ENCODE results near the gene CSMD2.

Gene CSMD2

DNA sequence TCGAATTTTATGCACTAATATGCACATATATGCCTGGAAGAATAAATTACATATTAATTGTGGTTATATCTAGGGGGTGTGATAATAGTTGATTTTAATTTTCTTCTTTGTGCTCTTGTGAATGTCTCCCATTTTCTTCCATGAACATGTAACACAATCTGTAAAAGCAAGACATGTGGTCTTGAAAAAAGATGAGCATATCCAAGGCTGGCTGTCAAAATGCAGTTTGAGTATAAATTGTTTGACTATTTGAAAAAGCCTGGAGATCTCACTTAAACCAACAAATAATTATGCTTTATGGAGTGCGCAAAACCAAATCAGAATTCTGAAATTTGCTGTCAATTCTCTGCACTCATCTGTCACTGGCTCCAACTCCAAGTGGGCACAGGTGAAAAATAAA lies 157.3 kb downstream of the CSMD2 start:
- no peak for DNase-seq

DNA sequence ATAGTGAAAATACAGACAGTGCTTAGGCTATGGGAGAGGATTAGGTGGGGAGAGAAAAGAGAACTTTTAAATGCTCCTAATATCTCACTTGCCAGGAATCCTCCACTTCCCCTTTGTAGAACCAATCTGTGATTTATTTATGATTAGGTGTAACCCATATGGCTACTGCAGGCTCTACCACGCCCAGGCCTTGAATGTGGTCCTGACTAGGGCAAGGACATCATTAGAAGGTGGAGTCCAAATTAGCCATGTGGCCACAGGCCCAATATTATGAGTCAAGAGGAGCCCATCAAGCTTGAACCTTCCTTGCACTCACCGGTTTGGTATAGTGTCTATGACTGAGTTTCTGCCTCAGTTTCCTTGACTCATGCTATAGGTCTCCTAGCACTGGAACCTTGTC lies 159.7 kb downstream of the CSMD2 start:
- DNase-seq: no peak

DNA sequence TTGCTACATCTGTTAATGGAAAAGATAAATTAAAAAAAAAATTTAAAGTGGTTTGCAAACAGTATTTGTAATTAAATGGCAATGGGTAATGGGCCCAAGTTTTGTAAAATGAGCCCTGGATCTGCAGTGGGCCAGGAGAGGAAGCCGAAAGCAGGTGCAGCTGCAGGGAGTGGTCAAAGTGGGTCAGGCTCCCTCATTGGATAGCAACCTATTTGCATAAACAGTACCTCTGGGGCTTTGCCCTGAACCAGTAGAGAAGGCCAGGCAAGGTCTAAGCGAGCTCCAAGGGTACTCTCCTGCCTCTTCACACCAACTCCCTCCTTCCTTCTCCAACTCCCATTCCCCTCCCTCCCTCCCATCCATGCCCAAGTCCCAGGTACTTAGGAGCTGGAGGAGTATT lies 162.2 kb downstream of the CSMD2 start:
- DNase-seq: no peak

DNA sequence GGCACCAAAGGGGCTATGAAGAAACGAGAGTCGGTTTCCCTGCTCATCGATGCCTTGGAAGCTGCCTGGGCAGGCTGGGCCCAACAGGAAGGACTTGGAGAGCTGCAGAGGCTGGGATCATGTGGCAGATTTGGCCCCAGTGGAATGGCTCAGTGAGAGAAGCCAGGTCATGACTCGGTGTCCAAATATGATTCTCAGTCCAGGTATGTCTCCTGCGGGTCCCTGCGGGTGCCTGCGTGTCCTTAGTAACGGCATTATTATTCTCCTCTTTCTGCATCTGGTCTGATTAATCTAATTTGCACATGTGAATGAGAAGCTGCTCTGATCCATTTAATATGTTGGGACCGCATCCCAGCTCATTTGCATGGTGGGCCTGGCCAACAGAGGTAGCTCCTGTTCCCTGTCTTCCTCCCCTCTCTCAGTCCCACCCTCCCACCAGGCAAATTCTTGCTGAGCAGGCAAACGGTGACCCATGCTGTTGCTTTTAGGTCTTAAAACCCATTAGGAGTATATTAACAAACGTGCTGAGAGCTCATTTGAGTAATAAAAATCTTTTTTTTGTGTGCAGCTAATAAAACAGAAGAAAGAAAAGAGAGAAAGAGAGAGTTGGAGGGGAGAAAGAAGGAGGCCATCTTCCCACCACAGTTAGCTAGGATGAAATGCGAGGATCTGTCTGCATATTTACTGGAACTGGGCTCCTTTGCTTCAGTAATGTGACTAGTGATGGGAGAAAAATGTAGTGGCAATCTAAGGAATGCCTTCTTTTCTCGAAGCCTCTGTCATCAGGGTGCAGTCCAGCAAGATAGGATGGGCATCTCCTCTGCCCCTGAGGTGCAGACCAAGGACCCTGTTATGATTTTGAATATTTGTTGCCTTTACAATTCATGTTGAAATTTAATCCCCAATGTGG lies 167.6 kb downstream of the CSMD2 start:
- DNase-seq: peak in 8 of 51 donors; percentile 7 to 29 (median 14)

DNA sequence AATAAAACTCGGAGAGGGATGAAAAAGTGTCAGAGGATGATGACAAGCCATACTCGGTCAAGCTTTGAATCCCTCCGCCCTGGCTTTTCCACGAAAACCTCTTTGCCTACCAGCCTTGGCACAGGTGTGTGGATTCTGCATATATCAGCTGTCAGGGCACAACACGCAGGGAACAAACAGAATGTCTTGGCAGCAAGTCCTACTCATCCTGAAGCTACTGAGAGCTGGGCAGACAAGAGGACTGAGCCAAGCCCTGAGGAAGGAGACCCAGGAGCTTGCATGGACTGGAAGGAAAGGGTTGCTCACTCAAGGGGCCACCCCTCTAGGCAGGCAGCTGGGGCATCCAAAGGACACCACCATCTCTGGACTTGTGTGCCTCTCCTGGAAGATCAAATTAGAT lies 168.7 kb downstream of the CSMD2 start:
- DNase-seq: no peak

DNA sequence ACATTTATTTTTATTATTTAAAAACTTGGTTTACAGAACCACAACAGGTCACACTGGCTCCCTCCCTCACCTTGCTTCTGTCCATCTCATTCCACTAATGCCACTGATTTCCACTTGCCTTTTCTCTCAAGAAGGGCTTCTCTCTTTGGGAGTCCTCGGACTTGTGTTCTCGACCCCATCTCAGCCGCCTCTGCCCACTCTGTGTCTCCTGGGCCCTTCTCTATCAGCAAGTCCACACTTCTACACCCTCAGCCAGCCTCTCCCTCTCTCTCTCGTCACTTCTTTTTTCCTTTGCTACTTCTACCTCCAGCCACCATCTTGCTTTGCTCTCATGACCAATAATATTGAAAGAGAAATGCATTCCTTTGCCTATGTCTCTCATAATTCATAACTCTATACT lies 171.7 kb downstream of the CSMD2 start:
- DNase-seq: no peak

DNA sequence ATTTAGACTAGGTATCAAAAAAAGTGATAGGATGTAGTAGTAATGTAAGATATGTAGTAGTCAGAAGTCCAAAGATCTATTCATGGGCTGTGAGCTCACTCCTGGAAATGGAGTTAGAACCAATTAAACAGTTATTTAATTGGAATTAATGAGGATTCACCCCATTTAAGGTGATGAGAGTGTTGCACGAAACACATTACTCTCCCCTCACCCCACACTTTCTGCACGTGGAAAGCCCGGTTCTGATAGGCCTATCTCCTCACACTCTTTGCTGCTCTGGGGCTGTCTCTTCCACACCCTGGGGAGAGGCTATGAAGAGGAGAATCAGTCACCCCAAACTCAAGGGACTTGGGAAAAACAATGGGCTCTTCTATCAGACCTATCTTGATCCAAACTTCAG lies 174.7 kb downstream of the CSMD2 start:
- no peak for DNase-seq

DNA sequence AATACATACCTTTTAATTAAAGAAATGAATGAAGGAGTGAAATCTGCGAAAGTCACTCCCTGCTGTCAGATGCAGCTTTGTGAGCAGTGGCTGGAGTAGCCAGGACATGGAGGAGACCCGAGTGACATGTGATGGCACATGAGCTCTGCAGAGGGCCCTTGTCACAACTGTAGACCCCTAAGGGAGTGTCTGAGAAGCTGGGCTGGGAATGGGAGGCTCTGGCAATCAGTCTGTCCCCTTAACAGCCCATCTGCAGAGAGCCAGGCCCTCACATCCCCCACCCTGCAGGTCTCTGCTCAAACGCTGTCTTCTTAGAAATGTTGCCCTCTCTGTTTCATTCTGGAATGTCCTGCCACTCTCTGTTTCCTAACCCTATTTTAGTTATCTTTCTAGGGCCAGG lies 176.9 kb downstream of the CSMD2 start:
- no peak for DNase-seq

DNA sequence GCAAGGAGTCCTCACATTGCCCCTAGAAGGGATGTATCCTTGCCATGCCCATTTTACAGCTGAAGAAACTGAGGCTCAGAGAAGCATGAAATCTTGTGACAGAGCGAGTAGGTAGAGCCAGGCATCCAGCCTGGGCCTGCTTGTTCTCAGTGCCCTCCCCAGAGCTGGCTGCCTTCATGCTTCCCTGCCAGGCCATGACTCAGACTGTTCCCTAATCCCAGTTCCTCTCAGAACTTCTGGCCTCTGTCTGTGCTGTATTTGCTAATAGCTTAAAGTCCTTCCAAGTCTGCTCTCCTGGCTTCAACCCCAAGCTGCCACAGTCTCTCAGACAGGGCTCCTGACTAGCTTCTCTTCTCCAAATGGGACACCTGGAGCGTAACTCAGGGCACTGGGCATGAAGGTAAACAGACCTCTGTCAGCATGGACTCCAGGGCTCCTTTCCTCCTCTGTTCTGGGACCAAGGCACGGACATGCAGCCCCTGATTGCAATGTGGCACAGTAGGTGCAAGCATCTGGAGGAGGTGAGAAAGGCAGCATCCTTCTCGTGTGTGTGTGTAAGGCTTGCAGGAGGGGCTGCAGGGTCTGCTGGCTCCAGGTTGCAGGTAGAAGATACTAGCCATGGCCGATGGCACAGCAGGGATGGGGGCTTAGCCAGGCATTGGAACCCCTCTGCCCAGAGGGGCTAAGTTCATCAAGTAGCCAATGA lies 178.5 kb downstream of the CSMD2 start:
- peak in 14 of 51 donors; percentile 9 to 61 (median 32) for DNase-seq

DNA sequence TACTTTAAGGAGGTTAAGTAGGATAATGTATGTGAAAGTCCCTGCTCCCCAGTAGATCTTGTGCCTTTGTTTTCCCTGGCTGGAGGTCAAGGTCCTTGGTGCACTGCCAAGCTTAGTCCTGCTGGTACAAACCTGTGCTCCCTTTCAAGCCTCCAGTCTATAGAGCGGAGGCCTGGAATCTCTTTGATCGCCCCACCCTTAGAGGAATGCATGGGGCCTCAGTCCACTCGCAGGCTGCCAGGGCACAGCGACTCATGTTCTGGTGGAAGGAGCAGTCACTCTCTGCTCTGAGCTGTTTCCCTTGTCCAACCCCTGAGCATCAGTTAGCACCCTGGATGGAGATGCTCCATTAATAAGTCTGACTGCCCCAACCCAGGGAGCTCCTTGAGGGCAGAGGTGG lies 179.4 kb downstream of the CSMD2 start:
- no peak for DNase-seq

DNA sequence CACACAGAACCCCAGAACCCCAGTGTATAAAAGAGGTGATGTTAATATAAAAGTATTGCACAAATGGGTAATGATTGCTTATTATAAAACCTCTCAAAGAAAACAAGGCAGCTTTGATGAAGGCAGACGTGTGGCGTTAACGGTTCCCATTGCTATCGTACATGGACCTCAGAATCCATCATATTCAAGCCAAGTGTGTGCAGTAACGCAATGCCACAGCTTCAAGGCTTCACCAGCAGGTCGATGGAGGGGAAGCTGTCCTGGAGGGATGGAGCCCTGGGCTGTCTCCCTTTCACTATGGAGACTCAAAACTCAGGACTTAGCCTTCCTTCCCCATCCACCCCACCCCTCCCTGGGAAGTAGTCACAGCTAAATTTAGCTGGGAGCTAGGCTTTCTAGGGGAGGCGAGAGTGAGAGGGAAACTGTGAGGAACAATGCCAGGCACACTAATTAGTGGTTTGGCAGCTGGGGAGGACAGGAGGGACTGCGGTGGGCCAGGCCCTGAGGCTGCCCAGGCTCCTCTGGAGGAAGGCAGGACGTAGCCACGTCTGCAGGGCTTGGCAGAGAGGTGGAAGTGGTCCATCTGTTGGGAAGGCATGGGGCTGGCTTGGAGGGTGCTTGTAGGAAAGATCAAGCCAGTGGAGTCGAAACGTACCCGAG lies 180.0 kb downstream of the CSMD2 start:
- DNase-seq: no peak

DNA sequence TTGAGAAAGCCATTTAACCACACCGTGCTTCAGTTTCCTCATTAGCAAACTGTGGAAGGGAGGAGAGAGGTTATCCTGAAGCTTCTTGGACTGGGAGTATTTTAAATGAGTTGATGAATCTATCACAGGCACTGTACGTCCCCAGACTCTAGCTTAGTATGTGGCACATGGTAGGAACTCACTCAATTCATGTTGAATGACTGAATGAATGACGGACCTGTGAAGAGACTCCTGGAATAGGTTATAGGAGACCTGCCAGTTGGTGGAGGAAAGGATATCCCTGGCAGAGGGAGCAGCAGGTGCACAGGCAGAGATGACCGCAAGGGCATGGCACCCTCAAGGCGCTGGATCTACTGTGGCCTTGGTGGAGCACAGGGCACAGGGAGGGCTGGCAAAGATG lies 182.6 kb downstream of the CSMD2 start:
- no peak for DNase-seq

DNA sequence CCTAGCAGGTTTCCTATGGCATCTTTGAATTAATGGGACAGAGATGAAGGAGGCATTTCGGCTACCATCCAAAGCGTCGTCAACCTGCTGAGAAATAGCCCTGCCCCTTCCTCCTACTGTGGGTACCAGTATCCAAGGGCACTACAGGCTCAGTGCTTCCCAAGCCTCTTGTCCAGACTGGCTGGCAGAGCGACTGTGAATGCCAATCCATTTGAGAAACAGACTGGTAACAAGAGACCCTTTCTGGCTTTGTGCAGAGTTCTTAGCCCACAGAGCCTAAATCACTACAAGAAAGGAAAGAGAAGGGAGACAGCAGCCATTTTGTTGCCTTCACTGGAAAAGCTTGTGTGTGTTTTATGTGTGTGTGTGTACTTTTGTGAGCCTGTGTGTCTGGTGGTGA lies 185.7 kb downstream of the CSMD2 start:
- no peak for DNase-seq

DNA sequence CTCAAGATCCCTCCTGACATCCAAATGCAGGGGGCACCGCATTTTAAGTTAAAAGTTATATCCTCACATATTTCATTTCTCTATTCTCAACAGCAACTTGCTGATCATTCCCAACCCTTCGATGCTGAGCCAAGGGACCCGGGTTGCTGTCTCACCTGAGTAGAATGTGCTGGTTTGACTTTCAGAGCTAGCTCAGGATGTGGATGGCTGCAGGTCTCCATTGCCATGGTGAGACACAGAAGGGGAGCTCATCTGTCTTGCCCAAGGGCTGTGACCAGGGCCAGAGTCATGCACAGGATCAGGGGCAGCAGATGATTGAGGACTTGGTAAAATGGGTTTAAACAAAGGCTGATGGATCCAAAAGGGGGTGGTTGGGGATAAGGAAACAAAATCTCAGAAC lies 189.1 kb downstream of the CSMD2 start:
- DNase-seq: no peak

DNA sequence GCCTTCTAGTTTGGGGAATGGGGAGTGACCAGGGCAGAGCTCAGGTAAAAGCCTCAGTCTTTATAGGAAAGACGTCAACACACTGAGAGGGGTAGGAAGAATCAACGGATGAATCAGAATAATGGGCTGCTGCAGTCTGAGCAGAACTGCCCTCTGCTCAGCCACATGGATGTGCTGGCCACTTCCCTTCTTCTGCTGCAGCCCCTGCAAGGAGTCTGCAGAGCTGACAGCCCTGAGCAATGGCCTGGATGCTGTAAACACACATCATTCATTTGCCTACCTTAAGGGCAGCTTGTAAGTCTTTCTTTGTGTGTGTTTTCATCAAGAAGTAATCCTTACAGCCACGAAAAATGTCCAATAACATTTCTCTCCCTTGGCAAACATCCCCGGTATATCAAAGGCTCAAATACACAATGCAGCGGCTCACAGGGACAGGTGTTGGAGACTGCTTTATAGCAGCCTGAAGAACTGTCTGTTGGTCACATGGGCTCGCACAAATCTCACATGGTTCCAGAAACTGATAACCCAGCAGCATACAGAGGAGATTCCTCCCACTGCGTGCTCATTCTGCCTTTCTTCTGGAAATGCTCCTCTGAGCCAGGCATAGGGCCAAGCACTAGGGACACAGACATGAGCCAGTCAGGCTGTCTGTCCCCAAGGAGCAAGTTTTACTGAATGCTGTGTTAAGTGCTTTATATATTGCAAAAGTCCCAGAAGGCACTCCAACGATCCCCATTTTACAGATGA lies 191.1 kb downstream of the CSMD2 start:
- peak in 13 of 51 donors; percentile 7 to 62 (median 20) for DNase-seq

DNA sequence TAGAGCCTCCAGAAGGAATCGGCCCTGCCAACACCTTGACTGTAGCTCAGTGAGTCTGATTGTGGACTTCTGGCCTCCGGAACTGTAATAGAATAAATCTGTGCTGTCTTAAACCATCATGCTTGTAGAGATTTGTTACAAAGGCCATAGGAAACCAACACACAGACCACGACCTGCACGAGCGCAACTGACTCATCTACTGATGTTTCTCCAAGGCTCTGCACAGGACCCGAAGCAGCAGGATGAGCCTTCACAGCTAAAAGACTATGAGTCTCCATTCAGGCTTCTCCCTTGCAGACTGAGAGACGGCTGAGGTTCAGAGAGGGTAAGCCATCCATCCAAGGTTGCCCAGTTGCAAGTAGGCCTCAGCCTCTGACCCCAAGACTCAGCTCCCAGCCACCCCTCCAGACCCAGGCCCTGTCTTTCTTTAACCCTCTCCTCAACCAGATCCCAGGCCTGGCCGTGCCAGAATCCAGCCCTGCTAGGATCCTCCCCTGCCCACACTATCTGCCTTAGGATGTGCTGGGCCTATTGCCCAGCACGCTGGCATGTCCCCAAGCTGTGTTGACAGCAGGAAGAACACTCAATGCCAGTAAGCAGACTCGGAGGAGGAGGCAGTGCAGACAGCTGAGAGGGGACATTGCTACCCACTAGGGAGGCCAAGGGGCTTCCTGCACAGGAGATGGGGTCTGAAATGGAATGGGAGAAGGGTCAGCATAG lies 192.2 kb downstream of the CSMD2 start:
- DNase-seq: peak in 39 of 51 donors; percentile 13 to 81 (median 43)

DNA sequence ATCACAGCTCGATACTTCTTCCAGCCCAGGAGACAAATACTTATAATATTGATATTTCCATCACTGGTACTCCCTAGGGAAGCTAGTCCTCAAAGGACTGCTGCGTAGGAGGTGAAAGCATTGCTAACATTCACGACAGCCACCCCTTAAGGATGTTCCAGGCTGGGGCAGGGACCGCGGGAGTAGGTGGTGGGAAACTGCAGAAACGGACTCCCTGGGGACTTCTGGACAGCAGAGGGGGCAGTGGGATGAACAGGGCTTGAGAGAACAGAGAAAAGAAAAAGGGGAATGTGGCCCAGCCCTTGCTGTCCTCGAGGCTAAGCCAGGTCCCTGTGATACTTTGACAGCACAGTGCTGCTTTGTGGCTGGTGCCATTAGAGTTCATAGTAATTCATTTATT lies 193.1 kb downstream of the CSMD2 start:
- peak in 3 of 51 donors; percentile 10 to 48 (median 18) for DNase-seq

DNA sequence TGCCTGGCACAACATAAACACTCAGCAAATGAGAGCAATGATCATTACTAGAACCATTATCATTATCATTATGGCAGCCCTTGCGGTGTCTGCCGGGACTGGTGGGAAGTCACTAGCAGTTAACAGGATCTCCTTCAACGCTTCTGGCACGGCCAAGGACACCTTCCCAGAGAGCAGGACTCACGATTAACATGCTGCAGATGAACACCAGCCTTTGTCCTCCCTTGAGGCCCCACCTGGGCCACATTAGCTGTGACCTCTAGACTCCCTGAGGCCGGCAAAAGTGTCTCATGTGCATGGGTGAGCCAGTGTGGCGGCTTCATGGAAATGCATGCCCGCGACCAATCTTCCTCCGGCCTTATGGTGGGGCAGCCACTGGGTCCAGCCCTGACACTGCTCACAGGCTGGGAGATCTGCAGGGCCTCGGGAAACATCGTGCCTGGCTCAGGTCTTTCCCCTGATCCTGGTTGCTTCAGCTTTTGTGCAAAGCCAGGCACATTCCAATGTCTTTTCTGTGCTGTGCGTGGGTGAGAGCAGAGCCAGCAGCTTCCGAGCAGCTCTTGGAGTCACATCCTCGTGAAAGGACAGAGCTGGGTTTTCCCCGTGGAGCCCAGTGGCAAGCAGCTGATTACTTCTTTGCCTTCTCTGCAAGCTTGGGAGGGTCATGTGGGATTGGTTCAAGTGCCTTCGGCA lies 193.9 kb downstream of the CSMD2 start:
- DNase-seq: peak in 9 of 51 donors; percentile 6 to 56 (median 23)

DNA sequence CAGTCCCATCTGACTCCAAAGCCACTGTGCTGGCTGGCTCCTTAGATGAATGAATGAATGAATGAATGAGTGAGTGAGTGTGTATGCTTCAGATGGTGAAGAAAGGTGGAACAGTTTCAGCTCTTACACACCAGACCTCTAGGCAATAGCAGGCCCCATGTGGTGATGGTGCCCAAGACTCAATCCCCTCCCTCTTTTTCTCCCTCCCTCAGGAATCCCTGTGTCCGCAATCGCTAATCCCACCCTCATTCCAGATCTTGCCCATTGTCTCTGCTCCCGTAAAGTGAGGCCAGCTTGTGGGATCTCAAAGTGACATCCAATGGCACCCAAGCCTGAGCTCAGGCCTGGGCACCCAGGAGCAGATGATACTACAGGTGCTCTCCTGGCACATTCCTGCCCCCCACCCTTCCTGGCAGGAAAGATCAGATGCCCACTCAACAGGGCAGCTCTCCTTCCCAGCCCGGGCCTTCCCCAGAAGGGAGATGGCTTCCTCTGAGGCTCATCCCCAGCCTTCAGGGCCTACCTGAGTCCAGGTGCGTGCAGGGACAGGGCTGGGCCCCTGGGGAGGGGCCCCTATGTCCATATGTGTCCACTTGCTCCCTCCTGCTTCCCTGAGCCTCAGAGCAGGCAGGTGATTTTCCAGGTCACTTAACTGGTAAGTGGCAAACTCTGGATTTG lies 194.7 kb downstream of the CSMD2 start:
- DNase-seq: no peak

Data from hypothalamus (tissue), 51 donors.